ENCODE measurements around the gene EIF3D. TPM values are rescaled to one million over a fixed set of nuclear protein-coding genes. Genes with fewer than 3 reads are reported as not detected.

The EIF3D gene
- total RNA-seq, 1 donor from 2014 or later = 212 TPM

GRCh38 chr22:36512333-36512732 is 16.6 kb downstream of the EIF3D start:
- DNase-seq (ENCODE audit: low spot score in 2 of 2) = no peak
- H3K36me3 ChIP-seq = peaks cover 71% of the 10 kb centered on the region in 2 donors
- no peak overlapping the region for H3K27ac ChIP-seq
- H3K9me3 ChIP-seq = no peaks in the 10 kb centered on the region
- no peak overlapping the region for H3K4me3 ChIP-seq
- H3K4me1 ChIP-seq = peaks cover under 1 to 3% of the 10 kb centered on the region in 2 donors
- TF ChIP-seq CTCF (IDR thresholded peaks at IDR 0.05) = no peak
- intact Hi-C loops (cut with DNase I) = no loop called here
- no peaks in the 10 kb centered on the region for H3K27me3 ChIP-seq

GRCh38 chr22:36510966-36511881 is 17.7 kb downstream of the EIF3D start:
- no peaks in the 10 kb centered on the region for H3K27me3 ChIP-seq
- no peak overlapping the region for H3K4me3 ChIP-seq
- H3K4me1 ChIP-seq = peaks cover 6 to 8% of the 10 kb centered on the region in 2 donors
- no peaks in the 10 kb centered on the region for H3K9me3 ChIP-seq
- DNase-seq (ENCODE audit: low spot score in 2 of 2) = no peak
- H3K27ac ChIP-seq = no peak overlapping the region
- H3K36me3 ChIP-seq = peaks cover 60% of the 10 kb centered on the region in 2 donors
- intact Hi-C loops (cut with DNase I) = no loop called here
- peak in 2 of 3 experiments; percentile 35 to 42 for TF ChIP-seq CTCF (IDR thresholded peaks at IDR 0.05)

- peaks cover 6 to 13% of the 10 kb centered on the region in 2 donors for H3K4me1 ChIP-seq
- TF ChIP-seq CTCF (IDR thresholded peaks at IDR 0.05) = no peak
- H3K36me3 ChIP-seq = peaks cover 52% of the 10 kb centered on the region in 2 donors
- H3K9me3 ChIP-seq = no peaks in the 10 kb centered on the region
- intact Hi-C loops (cut with DNase I) = no loop called here
- no peaks in the 10 kb centered on the region for H3K27me3 ChIP-seq
- no peak overlapping the region for H3K4me3 ChIP-seq
- no peak for DNase-seq (ENCODE audit: low spot score in 2 of 2)
- no peak overlapping the region for H3K27ac ChIP-seq
Observed at GRCh38 chr22:36510384-36510783, 18.6 kb downstream of the EIF3D start.

GRCh38 chr22:36507518-36508010 is 21.4 kb downstream of the EIF3D start:
- peak overlapping the region in 1 of 2 donors; percentile 71 for H3K4me3 ChIP-seq
- H3K27me3 ChIP-seq = no peaks in the 10 kb centered on the region
- DNase-seq (ENCODE audit: low spot score in 2 of 2) = no peak
- peak overlapping the region; percentile 76 to 87 for H3K27ac ChIP-seq
- intact Hi-C loops (cut with DNase I) = no loop called here
- TF ChIP-seq CTCF (IDR thresholded peaks at IDR 0.05) = no peak
- H3K4me1 ChIP-seq = peaks cover 6 to 13% of the 10 kb centered on the region in 2 donors
- H3K36me3 ChIP-seq = peaks cover 23 to 29% of the 10 kb centered on the region in 2 donors
- H3K9me3 ChIP-seq = no peaks in the 10 kb centered on the region

GRCh38 chr22:36506637-36507517 is 22.1 kb downstream of the EIF3D start, which contains the start of gene FOXRED2:
Gene FOXRED2, minus strand, starts transcription at chr22:36507040. Its CDS starts 618 bp downstream, at chr22:36506422.
- peak; percentile 43 to 92 for DNase-seq (ENCODE audit: low spot score in 2 of 2)
- TF ChIP-seq CTCF (IDR thresholded peaks at IDR 0.05) = no peak
- peaks cover 17 to 23% of the 10 kb centered on the region in 2 donors for H3K36me3 ChIP-seq
- intact Hi-C loops (cut with DNase I) = no loop called here
- no peaks in the 10 kb centered on the region for H3K9me3 ChIP-seq
- H3K27ac ChIP-seq = peak within 1 kb of the TSS; percentile 76 to 87
- peak within 1 kb of the TSS; percentile 70 to 71 for H3K4me3 ChIP-seq
- no peaks in the 10 kb centered on the region for H3K27me3 ChIP-seq
- H3K4me1 ChIP-seq = peaks cover 6 to 13% of the 10 kb centered on the region in 2 donors
